ENCODE data around the gene PARD3B. TPM values are rescaled to one million over a fixed set of nuclear protein-coding genes. Genes with fewer than 3 reads are reported as not detected.

Gene PARD3B
- total and polyA plus RNA-seq, 3 experiments from 2014 or later, result 0.11 to 0.26 TPM; not detected in 1

DNA sequence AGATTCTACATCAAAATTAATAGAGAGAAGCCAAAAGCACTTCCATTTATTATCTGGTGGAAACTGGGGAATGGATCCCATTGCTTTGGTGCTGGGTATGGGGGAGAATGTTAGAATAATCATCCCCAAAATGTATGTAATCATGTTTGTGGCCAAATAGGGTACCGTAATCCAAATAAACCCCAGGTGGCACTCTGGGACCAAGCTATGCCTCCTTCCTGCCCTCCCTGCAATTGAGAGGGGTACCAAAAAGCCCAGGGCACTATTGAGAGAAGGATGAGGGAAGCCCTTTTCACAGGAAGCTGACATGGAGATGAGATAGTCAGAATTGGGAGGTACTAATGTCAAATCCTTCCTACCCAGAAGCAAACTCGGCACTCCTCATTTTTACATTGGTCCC is 1051.3 kb downstream of the PARD3B start:
- no peak overlapping the region for H3K27ac Mint-ChIP-seq
- no peaks in the 10 kb centered on the region for H3K4me1 ChIP-seq (ENCODE audit: insufficient read depth, low read length)
- no peaks in the 10 kb centered on the region for H3K9me3 ChIP-seq (ENCODE audit: low read length)
- H3K36me3 Mint-ChIP-seq, result no peaks in the 10 kb centered on the region
- H3K4me1 Mint-ChIP-seq, result no peaks in the 10 kb centered on the region
- no peak for DNase-seq
- ChIA-PET POLR2A (no interaction called here), CTCF (no interaction called here)
- no peaks in the 10 kb centered on the region for H3K27me3 ChIP-seq (ENCODE audit: insufficient read depth, low read length, poor library complexity, severe bottlenecking)
- no peak overlapping the region for H3K4me3 Mint-ChIP-seq
- peaks cover 0 to 6% (median 4%) of the 10 kb centered on the region in 5 donors for H3K9me3 Mint-ChIP-seq
- H3K36me3 ChIP-seq (ENCODE audit: insufficient read depth, low read length), result no peaks in the 10 kb centered on the region
- peaks cover 0 to 2% of the 10 kb centered on the region in 2 donors for H3K27me3 Mint-ChIP-seq
- no peak overlapping the region for H3K27ac ChIP-seq (ENCODE audit: low read depth, low read length)
- no peak overlapping the region for H3K4me3 ChIP-seq (ENCODE audit: low read length)

DNA sequence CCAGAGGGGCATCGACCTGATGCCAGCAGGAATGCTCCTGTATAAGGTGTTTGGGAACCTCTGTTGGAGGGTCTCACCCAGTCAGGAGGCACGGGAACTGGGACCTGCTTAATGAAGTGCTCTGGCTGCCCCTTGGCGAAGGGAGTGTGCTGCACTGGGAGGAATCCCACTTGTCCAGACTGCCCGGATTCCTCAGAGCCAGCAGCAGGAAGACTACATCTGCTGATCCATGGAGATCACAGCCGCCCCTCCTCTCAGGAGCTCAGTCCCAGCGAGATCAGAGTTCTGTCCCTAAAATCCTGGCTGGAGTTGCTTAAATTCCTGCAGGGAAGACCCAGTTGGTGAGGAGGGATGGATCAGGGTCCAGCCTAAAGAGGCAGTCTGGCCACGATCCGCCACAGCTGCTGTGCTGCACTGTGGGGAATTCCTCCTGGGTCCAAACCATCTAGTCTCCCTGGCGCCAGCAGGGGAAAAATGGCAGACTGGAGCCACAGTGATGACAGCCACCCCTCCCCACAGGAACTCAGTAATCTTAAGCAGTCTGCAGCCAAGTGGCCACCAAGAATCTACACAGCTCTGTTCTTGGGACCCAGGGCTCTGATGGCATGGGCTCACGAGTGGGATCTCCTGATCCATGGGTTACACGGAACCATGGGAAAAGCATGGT is 1060.5 kb downstream of the PARD3B start:
- CTCF ChIA-PET, result no interaction called here
- POLR2A ChIA-PET, result no interaction called here
- no peaks in the 10 kb centered on the region for H3K36me3 Mint-ChIP-seq
- no peak overlapping the region for H3K4me3 ChIP-seq (ENCODE audit: low read length)
- no peak overlapping the region for H3K4me3 Mint-ChIP-seq
- H3K36me3 ChIP-seq (ENCODE audit: insufficient read depth, low read length), result no peaks in the 10 kb centered on the region
- H3K9me3 ChIP-seq (ENCODE audit: low read length), result no peaks in the 10 kb centered on the region
- H3K9me3 Mint-ChIP-seq, result peaks cover 4 to 12% (median 7%) of the 10 kb centered on the region in 5 donors
- DNase-seq, result no peak
- no peaks in the 10 kb centered on the region for H3K4me1 ChIP-seq (ENCODE audit: insufficient read depth, low read length)
- H3K4me1 Mint-ChIP-seq, result no peaks in the 10 kb centered on the region
- no peak overlapping the region for H3K27ac ChIP-seq (ENCODE audit: low read depth, low read length)
- H3K27me3 Mint-ChIP-seq, result peaks cover 2 to 17% of the 10 kb centered on the region in 2 donors
- H3K27ac Mint-ChIP-seq, result peak overlapping the region in 1 of 8 donors; percentile 23
- no peaks in the 10 kb centered on the region for H3K27me3 ChIP-seq (ENCODE audit: insufficient read depth, low read length, poor library complexity, severe bottlenecking)

DNA sequence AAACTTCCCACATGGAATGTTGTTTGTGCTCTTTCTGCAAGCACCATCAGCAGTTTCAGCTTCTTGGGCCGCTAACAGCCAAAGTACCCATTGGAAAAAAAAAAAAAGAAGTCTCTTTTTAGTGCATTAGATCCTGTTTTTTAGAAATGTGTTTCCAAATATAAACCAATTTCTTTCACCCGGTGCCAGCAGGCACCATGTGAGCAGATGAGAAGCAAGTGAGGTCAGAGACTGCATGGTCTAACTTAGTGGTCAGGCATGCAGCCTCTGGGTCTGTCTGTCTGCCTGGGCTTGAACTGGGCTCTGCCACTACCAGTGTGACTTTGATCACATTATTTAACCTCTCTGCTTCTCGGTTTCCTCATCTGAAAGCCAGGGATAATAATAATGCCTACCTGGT is 1061.9 kb downstream of the PARD3B start:
- H3K4me3 ChIP-seq (ENCODE audit: low read length), result no peak overlapping the region
- H3K9me3 ChIP-seq (ENCODE audit: low read length), result no peaks in the 10 kb centered on the region
- H3K4me3 Mint-ChIP-seq, result no peak overlapping the region
- H3K27ac ChIP-seq (ENCODE audit: low read depth, low read length), result no peak overlapping the region
- H3K27me3 ChIP-seq (ENCODE audit: insufficient read depth, low read length, poor library complexity, severe bottlenecking), result no peaks in the 10 kb centered on the region
- H3K36me3 Mint-ChIP-seq, result no peaks in the 10 kb centered on the region
- H3K27ac Mint-ChIP-seq, result no peak overlapping the region
- H3K27me3 Mint-ChIP-seq, result peaks cover 2 to 23% of the 10 kb centered on the region in 2 donors
- ChIA-PET CTCF (no interaction called here), POLR2A (no interaction called here)
- DNase-seq, result no peak
- H3K36me3 ChIP-seq (ENCODE audit: insufficient read depth, low read length), result no peaks in the 10 kb centered on the region
- H3K4me1 Mint-ChIP-seq, result no peaks in the 10 kb centered on the region
- no peaks in the 10 kb centered on the region for H3K4me1 ChIP-seq (ENCODE audit: insufficient read depth, low read length)
- H3K9me3 Mint-ChIP-seq, result peaks cover 3 to 12% (median 7%) of the 10 kb centered on the region in 5 donors

DNA sequence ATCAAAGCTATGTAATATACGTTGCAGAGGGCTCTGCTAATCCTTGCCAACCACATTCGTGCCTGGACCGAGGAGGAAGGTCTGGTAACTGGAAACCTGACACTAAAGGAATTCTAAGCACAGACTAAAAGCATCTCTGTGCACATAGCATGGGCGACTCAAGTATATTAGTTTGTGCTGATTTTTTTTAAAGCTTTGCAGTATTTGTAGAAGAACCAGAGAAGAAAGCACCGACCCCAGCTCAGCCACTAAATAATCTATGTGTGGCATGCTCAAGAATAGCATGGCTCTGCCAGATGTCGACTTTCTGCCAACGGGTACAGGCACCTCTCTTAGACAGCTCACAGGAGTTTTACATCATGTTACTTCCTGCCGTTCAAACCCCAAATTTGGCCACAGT is 1063.8 kb downstream of the PARD3B start:
- POLR2A ChIA-PET, result no interaction called here
- CTCF ChIA-PET, result no interaction called here

DNA sequence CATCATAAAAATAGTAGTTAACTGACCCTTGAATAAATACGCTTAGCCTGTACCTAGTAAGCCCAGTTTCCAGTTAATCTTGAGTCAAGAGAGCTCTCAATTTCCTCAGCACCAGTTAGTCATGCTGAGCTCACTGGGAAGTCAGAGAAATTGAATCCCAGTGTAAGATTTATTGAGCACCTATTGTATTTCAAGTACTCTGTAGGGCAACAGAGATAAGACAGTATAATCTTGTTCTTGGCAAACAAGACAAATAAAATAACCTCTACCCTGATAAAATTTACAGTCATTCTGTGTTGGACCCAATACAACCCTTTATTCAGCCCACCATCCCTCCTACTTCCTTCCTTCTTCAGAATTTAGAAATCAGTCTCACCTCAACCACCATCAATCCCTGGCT is 1065.2 kb downstream of the PARD3B start:
- no peak overlapping the region for H3K27ac ChIP-seq (ENCODE audit: low read depth, low read length)
- ChIA-PET CTCF (no interaction called here), POLR2A (no interaction called here)
- Mint-ChIP-seq H3K4me3 (no peak overlapping the region), H3K27ac (no peak overlapping the region), H3K36me3 (no peaks in the 10 kb centered on the region), H3K9me3 (no peaks in the 10 kb centered on the region), H3K4me1 (peaks cover 0 to 7% (median 4%) of the 10 kb centered on the region in 3 donors), H3K27me3 (peaks cover 4 to 28% of the 10 kb centered on the region in 2 donors)
- no peak overlapping the region for H3K4me3 ChIP-seq (ENCODE audit: low read length)
- peaks cover 4% of the 10 kb centered on the region for H3K4me1 ChIP-seq (ENCODE audit: insufficient read depth, low read length)
- H3K27me3 ChIP-seq (ENCODE audit: insufficient read depth, low read length, poor library complexity, severe bottlenecking), result no peaks in the 10 kb centered on the region
- H3K36me3 ChIP-seq (ENCODE audit: insufficient read depth, low read length), result no peaks in the 10 kb centered on the region
- H3K9me3 ChIP-seq (ENCODE audit: low read length), result no peaks in the 10 kb centered on the region
- no peak for DNase-seq

More for the DNA sequence above, 1063.8 kb downstream of the PARD3B start:
- H3K27ac Mint-ChIP-seq, result no peak overlapping the region
- no peak overlapping the region for H3K4me3 ChIP-seq (ENCODE audit: low read length)
- no peaks in the 10 kb centered on the region for H3K36me3 ChIP-seq (ENCODE audit: insufficient read depth, low read length)
- H3K4me1 ChIP-seq (ENCODE audit: insufficient read depth, low read length), result peaks cover 4% of the 10 kb centered on the region
- no peaks in the 10 kb centered on the region for H3K36me3 Mint-ChIP-seq
- H3K4me1 Mint-ChIP-seq, result peaks cover 0 to 7% (median 4%) of the 10 kb centered on the region in 3 donors
- no peak overlapping the region for H3K4me3 Mint-ChIP-seq
- H3K9me3 Mint-ChIP-seq, result peaks cover 0 to 7% (median 3%) of the 10 kb centered on the region in 5 donors
- no peaks in the 10 kb centered on the region for H3K27me3 ChIP-seq (ENCODE audit: insufficient read depth, low read length, poor library complexity, severe bottlenecking)
- no peaks in the 10 kb centered on the region for H3K9me3 ChIP-seq (ENCODE audit: low read length)
- H3K27me3 Mint-ChIP-seq, result peaks cover 6 to 28% of the 10 kb centered on the region in 2 donors
- H3K27ac ChIP-seq (ENCODE audit: low read depth, low read length), result no peak overlapping the region
- DNase-seq, result no peak

DNA sequence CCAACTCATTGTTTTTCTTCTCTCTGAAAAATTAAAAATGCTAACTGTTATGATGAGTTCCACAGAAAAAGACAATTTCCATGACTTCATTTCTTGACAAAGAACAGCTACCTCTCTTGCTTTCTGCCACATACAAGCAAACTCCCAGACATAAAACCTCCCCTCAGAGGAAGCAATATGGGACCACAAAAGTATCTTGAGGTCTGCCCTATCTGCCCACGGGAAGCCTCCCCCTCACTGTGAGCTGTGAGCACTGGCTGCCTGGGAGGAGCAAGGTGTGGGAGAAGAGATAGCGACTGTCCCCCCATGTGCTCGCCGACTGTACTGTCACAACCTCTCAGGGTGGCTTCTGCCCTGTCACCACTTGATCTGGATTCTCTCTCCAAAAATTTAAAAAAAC is 1067.4 kb downstream of the PARD3B start:
- Mint-ChIP-seq H3K27me3 (peaks cover 4 to 33% of the 10 kb centered on the region in 2 donors), H3K4me3 (no peak overlapping the region), H3K4me1 (peaks cover 0 to 7% (median 4%) of the 10 kb centered on the region in 3 donors), H3K27ac (no peak overlapping the region), H3K9me3 (no peaks in the 10 kb centered on the region), H3K36me3 (no peaks in the 10 kb centered on the region)
- DNase-seq, result peak in 1 of 5 donors; percentile 16
- no peaks in the 10 kb centered on the region for H3K9me3 ChIP-seq (ENCODE audit: low read length)
- H3K27ac ChIP-seq (ENCODE audit: low read depth, low read length), result no peak overlapping the region
- CTCF ChIA-PET, result no interaction called here
- H3K27me3 ChIP-seq (ENCODE audit: insufficient read depth, low read length, poor library complexity, severe bottlenecking), result no peaks in the 10 kb centered on the region
- POLR2A ChIA-PET, result no interaction called here
- H3K4me1 ChIP-seq (ENCODE audit: insufficient read depth, low read length), result peaks cover 4% of the 10 kb centered on the region
- H3K36me3 ChIP-seq (ENCODE audit: insufficient read depth, low read length), result no peaks in the 10 kb centered on the region
- no peak overlapping the region for H3K4me3 ChIP-seq (ENCODE audit: low read length)

DNA sequence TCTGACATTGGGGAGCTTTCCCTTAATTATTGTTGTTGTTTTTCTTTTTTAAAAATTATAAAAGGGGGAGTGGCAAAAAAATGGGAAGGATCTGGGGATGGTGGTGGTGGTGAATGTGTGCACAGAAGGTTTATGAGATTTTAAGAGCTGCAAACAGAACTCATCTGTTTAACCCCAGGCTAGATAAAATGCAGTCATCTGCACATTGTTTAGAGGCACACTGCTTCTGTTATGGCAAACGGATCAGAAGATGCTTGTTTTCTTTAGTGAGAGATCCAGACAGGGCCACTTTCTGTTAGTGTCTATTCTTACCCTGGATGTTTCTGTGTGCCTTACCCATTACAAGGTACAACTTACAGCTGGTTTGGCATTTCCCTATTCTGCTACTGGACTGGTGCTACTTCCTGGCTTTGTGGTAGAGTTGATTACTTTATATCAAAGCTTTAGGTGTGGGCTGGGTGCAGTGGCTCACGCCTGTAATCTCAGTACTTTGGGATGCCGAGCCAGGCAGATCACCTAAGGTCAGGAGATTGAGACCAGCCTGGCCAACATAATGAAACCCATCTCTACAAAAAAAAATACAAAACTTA is 1068.8 kb downstream of the PARD3B start:
- Mint-ChIP-seq H3K4me1 (peaks cover 0 to 7% (median 4%) of the 10 kb centered on the region in 3 donors), H3K27ac (no peak overlapping the region), H3K9me3 (no peaks in the 10 kb centered on the region), H3K27me3 (peaks cover 4 to 23% of the 10 kb centered on the region in 2 donors), H3K36me3 (no peaks in the 10 kb centered on the region), H3K4me3 (no peak overlapping the region)
- Histone ChIP-seq H3K4me1 (ENCODE audit: insufficient read depth, low read length) (peaks cover 4% of the 10 kb centered on the region), H3K27me3 (ENCODE audit: insufficient read depth, low read length, poor library complexity, severe bottlenecking) (no peaks in the 10 kb centered on the region), H3K27ac (ENCODE audit: low read depth, low read length) (no peak overlapping the region), H3K4me3 (ENCODE audit: low read length) (no peak overlapping the region), H3K9me3 (ENCODE audit: low read length) (no peaks in the 10 kb centered on the region), H3K36me3 (ENCODE audit: insufficient read depth, low read length) (no peaks in the 10 kb centered on the region)
- CTCF ChIA-PET, result no interaction called here
- DNase-seq, result no peak
- POLR2A ChIA-PET, result no interaction called here

DNA sequence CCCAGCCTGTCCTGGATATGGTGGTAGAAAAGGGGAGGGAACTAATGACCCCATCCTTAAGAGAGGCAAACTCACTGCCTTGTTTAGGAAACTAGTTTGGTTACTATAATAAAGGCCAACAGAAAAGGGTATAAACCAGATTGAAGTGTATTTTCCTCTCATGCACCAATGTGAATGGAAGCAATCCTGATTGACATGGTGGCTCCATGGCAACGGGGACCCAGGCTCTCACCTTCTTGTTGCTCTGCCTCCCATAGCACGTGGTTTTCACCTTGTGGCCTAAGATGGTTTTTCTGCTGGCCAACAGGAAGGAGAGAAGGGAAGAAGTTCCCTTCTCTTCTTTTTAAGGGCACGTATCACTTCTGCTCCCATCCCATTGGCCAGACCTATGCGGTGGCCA is 1069.7 kb downstream of the PARD3B start:
- peaks cover 4 to 23% of the 10 kb centered on the region in 2 donors for H3K27me3 Mint-ChIP-seq
- no peak overlapping the region for H3K4me3 Mint-ChIP-seq
- CTCF ChIA-PET, result no interaction called here

More for the DNA sequence above, 1069.7 kb downstream of the PARD3B start:
- no peaks in the 10 kb centered on the region for H3K36me3 Mint-ChIP-seq
- no peaks in the 10 kb centered on the region for H3K9me3 Mint-ChIP-seq
- POLR2A ChIA-PET, result no interaction called here
- Histone ChIP-seq H3K27ac (ENCODE audit: low read depth, low read length) (no peak overlapping the region), H3K4me1 (ENCODE audit: insufficient read depth, low read length) (peaks cover 4% of the 10 kb centered on the region), H3K4me3 (ENCODE audit: low read length) (no peak overlapping the region), H3K9me3 (ENCODE audit: low read length) (no peaks in the 10 kb centered on the region), H3K27me3 (ENCODE audit: insufficient read depth, low read length, poor library complexity, severe bottlenecking) (no peaks in the 10 kb centered on the region), H3K36me3 (ENCODE audit: insufficient read depth, low read length) (no peaks in the 10 kb centered on the region)
- peaks cover 0 to 7% (median 4%) of the 10 kb centered on the region in 3 donors for H3K4me1 Mint-ChIP-seq
- no peak for DNase-seq
- H3K27ac Mint-ChIP-seq, result no peak overlapping the region

Data from CD8-positive, alpha-beta memory T cell (primary cell).